Jurkat, Clone E6-1 (cell line): ENCODE results near the gene NGFR.
"Not testable (repeated sequence)": the region's sequence is repeated elsewhere in the genome, so short reads cannot be mapped to it uniquely, and the experiment has no call there.

Source experiments
- DNase-seq: peaks from one replicate; pipeline ENCODE4 v3.0.0-alpha.2; 2011; ENCODE audit warnings: low read depth, low spot score
- H3K4me3 ChIP-seq: 2 replicates; pipeline ENCODE4 v1.5.1; 2011; ENCODE audit warnings: mild to moderate bottlenecking, low read length, control low read depth, moderate library complexity

NGFR gene

GRCh38 chr17:49491192-49491769, 3.8 kb upstream of the NGFR start:
- no peak for DNase-seq
- H3K4me3 ChIP-seq: no peak overlapping the region

GRCh38 chr17:49494399-49494985, 601 bp upstream of the NGFR start:
- H3K4me3 ChIP-seq: peak overlapping the region; percentile 48
- DNase-seq: no peak

- no peak for DNase-seq
- peak overlapping the region; percentile 48 for H3K4me3 ChIP-seq
Measured at GRCh38 chr17:49495842-49496182, 719 bp downstream of the NGFR start.

- no peak for DNase-seq
- no peak overlapping the region for H3K4me3 ChIP-seq
Measured at GRCh38 chr17:49496183-49496866, 1.2 kb downstream of the NGFR start.

- no peak for DNase-seq
- H3K4me3 ChIP-seq: no peak overlapping the region
Measured at GRCh38 chr17:49496867-49497147, 1.7 kb downstream of the NGFR start.

GRCh38 chr17:49497148-49498028, 2.3 kb downstream of the NGFR start:
- DNase-seq: no peak
- no peak overlapping the region for H3K4me3 ChIP-seq

- DNase-seq: no peak
- no peak overlapping the region for H3K4me3 ChIP-seq
Measured at GRCh38 chr17:49498029-49498615, 3.0 kb downstream of the NGFR start.

GRCh38 chr17:49501496-49501895, 6.4 kb downstream of the NGFR start:
- no peak overlapping the region for H3K4me3 ChIP-seq
- no peak for DNase-seq

- H3K4me3 ChIP-seq: no peak overlapping the region
Measured at GRCh38 chr17:49502254-49502653, 7.2 kb downstream of the NGFR start.

GRCh38 chr17:49502680-49503079, 7.6 kb downstream of the NGFR start:
- not testable (repeated sequence) for DNase-seq, H3K4me3 ChIP-seq

More at GRCh38 chr17:49502254-49502653, 7.2 kb downstream of the NGFR start:
- DNase-seq: no peak

GRCh38 chr17:49504369-49504768, 9.3 kb downstream of the NGFR start:
- no peak for DNase-seq
- no peak overlapping the region for H3K4me3 ChIP-seq

GRCh38 chr17:49505854-49506253, 10.8 kb downstream of the NGFR start:
- no peak for DNase-seq
- no peak overlapping the region for H3K4me3 ChIP-seq

GRCh38 chr17:49506282-49506681, 11.2 kb downstream of the NGFR start:
- DNase-seq: no peak

GRCh38 chr17:49508061-49508865, 13.2 kb downstream of the NGFR start:
- H3K4me3 ChIP-seq: no peak overlapping the region
- no peak for DNase-seq

More at GRCh38 chr17:49506282-49506681, 11.2 kb downstream of the NGFR start:
- H3K4me3 ChIP-seq: no peak overlapping the region

- H3K4me3 ChIP-seq: no peak overlapping the region
- no peak for DNase-seq
Measured at GRCh38 chr17:49508866-49509587, 13.9 kb downstream of the NGFR start.

- H3K4me3 ChIP-seq: no peak overlapping the region
- no peak for DNase-seq
Measured at GRCh38 chr17:49509588-49509917, 14.5 kb downstream of the NGFR start.

- no peak overlapping the region for H3K4me3 ChIP-seq
- DNase-seq: no peak
Measured at GRCh38 chr17:49510059-49510719, 15.1 kb downstream of the NGFR start.

- H3K4me3 ChIP-seq: no peak overlapping the region
- no peak for DNase-seq
Measured at GRCh38 chr17:49510720-49511110, 15.6 kb downstream of the NGFR start.
